ENCODE data around the gene C3orf49. TPM values are rescaled to one million over a fixed set of nuclear protein-coding genes. Genes with fewer than 3 reads are reported as not detected.

C3orf49 gene
- total RNA-seq, 1 donor from 2014 or later = not detected

DNA sequence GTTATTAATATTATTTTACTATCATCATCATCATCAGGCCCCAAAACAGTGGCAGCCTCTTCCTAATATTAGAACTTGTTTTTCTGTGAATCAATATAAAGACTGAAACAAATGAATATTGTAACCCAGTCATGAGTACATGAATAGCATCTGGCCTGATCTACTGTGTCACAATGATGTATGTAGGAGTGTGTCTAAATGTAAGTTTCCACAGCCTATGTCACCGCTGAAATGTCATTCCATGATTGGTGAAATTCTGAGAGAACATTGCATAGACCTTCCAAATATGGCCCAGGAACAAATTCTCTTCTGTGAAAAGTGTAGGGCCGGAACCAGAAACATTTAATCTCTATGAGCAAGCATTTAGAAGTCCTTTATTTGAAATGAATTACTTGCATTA lies 20.6 kb upstream of the C3orf49 start:
- Mint-ChIP-seq H3K27me3 (no peaks in the 10 kb centered on the region), H3K36me3 (ENCODE audit: low read depth) (no peaks in the 10 kb centered on the region), H3K4me3 (no peak overlapping the region), H3K27ac (no peak overlapping the region), H3K4me1 (no peaks in the 10 kb centered on the region), H3K9me3 (no peaks in the 10 kb centered on the region)
- no peak for DNase-seq
- ATAC-seq (ENCODE audit: low read depth) = no peak
- POLR2A ChIA-PET = no interaction called here
- CTCF ChIA-PET = no interaction called here
- intact Hi-C loops (cut with micrococcal nuclease) = no loop called here
- TF ChIP-seq CTCF (IDR thresholded peaks at IDR 0.05) = no peak

DNA sequence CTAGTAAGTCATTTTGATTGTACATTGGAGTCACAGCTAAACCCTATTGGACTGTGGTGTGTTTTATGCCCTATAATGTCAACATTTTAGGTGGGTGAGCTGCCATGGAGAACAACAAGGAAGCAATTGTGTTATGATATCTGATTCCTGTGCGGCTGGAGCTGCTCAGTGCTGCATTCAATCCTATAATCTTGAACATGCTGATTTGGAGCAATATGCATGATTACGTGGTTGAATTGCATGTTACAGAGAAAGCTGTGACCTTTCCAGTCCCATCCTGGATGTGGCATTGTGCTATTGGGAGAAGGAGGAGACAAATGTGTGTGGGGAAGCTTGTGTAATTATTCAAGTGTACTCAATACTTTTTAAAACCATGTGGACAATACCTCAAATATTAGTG lies 20.1 kb upstream of the C3orf49 start:
- Mint-ChIP-seq H3K36me3 (ENCODE audit: low read depth) (no peaks in the 10 kb centered on the region), H3K27me3 (no peaks in the 10 kb centered on the region), H3K4me1 (no peaks in the 10 kb centered on the region), H3K9me3 (no peaks in the 10 kb centered on the region), H3K4me3 (no peak overlapping the region), H3K27ac (no peak overlapping the region)
- ChIA-PET CTCF (no interaction called here), POLR2A (no interaction called here)
- ATAC-seq (ENCODE audit: low read depth) = no peak
- intact Hi-C loops (cut with micrococcal nuclease) = no loop called here
- no peak for TF ChIP-seq CTCF (IDR thresholded peaks at IDR 0.05)
- DNase-seq = no peak

- no peak for TF ChIP-seq CTCF (IDR thresholded peaks at IDR 0.05)
- CTCF ChIA-PET = no interaction called here
These were observed 19.0 kb upstream of the C3orf49 start for GRCh38 chr3:63800097-63800496.

GRCh38 chr3:63803911-63804310 lies 15.2 kb upstream of the C3orf49 start:
- no peak for TF ChIP-seq CTCF (IDR thresholded peaks at IDR 0.05)

More at GRCh38 chr3:63800097-63800496, 19.0 kb upstream of the C3orf49 start:
- Mint-ChIP-seq H3K4me3 (no peak overlapping the region), H3K27me3 (no peaks in the 10 kb centered on the region), H3K9me3 (no peaks in the 10 kb centered on the region), H3K27ac (no peak overlapping the region), H3K36me3 (ENCODE audit: low read depth) (no peaks in the 10 kb centered on the region), H3K4me1 (no peaks in the 10 kb centered on the region)
- DNase-seq = no peak
- POLR2A ChIA-PET = no interaction called here
- intact Hi-C loops (cut with micrococcal nuclease) = no loop called here
- no peak for ATAC-seq (ENCODE audit: low read depth)

GRCh38 chr3:63807961-63808565 lies 11.0 kb upstream of the C3orf49 start:
- CTCF ChIA-PET = interaction anchor here (1.1 kb wide), 1 partner anchor 10 kb away, joined by 4 read pairs; the partner anchor contains the start of gene C3orf49
- DNase-seq = no peak
- H3K4me3 Mint-ChIP-seq = no peak overlapping the region
- no peaks in the 10 kb centered on the region for H3K27me3 Mint-ChIP-seq
- intact Hi-C loops (cut with micrococcal nuclease) = no loop called here
- TF ChIP-seq CTCF (IDR thresholded peaks at IDR 0.05) = no peak
- H3K4me1 Mint-ChIP-seq = no peaks in the 10 kb centered on the region
- ATAC-seq (ENCODE audit: low read depth) = no peak
- POLR2A ChIA-PET = no interaction called here
- no peaks in the 10 kb centered on the region for H3K36me3 Mint-ChIP-seq (ENCODE audit: low read depth)
- H3K9me3 Mint-ChIP-seq = no peaks in the 10 kb centered on the region
- H3K27ac Mint-ChIP-seq = no peak overlapping the region

More at GRCh38 chr3:63803911-63804310, 15.2 kb upstream of the C3orf49 start:
- ChIA-PET CTCF (no interaction called here), POLR2A (no interaction called here)
- H3K9me3 Mint-ChIP-seq = no peaks in the 10 kb centered on the region
- H3K36me3 Mint-ChIP-seq (ENCODE audit: low read depth) = no peaks in the 10 kb centered on the region
- no peak overlapping the region for H3K4me3 Mint-ChIP-seq
- no peak for ATAC-seq (ENCODE audit: low read depth)
- intact Hi-C loops (cut with micrococcal nuclease) = no loop called here
- H3K27me3 Mint-ChIP-seq = no peaks in the 10 kb centered on the region
- no peak for DNase-seq
- no peak overlapping the region for H3K27ac Mint-ChIP-seq
- no peaks in the 10 kb centered on the region for H3K4me1 Mint-ChIP-seq

Data from activated B cell treated with CpG ODN at 0.5 μM for 24 hours (primary cell).